LNCaP clone FGC (cell line): ENCODE measurements around the gene RAC3.

Source experiments
- DNase-seq: peaks from one replicate; pipeline ENCODE4 v3.0.0-alpha.2; 2011; ENCODE audit warnings: low read depth
- H3K4me3 ChIP-seq: 2 replicates; pipeline ENCODE4 v1.5.1; 2011; ENCODE audit warnings: mild to moderate bottlenecking, low read depth, low read length, control low read depth
- CTCF ChIP-seq: IDR thresholded peaks from 2 replicates; pipeline ENCODE4 v1.5.1; 2012; ENCODE audit warnings: mild to moderate bottlenecking; ENCODE audit not compliant: control insufficient read depth, insufficient read depth; ENCODE audit errors: extremely low read depth

Gene RAC3

GRCh38 chr17:82054351-82055022 is 23.0 kb downstream of the RAC3 start:
- no peak for DNase-seq
- no peak overlapping the region for H3K4me3 ChIP-seq
- no peak for TF ChIP-seq CTCF

GRCh38 chr17:82055023-82055964 is 23.8 kb downstream of the RAC3 start:
- no peak overlapping the region for H3K4me3 ChIP-seq
- DNase-seq, result no peak
- no peak for TF ChIP-seq CTCF

GRCh38 chr17:82055965-82056728 is 24.7 kb downstream of the RAC3 start:
- no peak overlapping the region for H3K4me3 ChIP-seq
- no peak for TF ChIP-seq CTCF
- no peak for DNase-seq

GRCh38 chr17:82056729-82057621 is 25.5 kb downstream of the RAC3 start:
- TF ChIP-seq CTCF, result no peak
- no peak for DNase-seq
- no peak overlapping the region for H3K4me3 ChIP-seq

- no peak for DNase-seq
- no peak for TF ChIP-seq CTCF
Measured at GRCh38 chr17:82058230-82058854, 26.9 kb downstream of the RAC3 start.

More at GRCh38 chr17:82058230-82058854, 26.9 kb downstream of the RAC3 start:
- H3K4me3 ChIP-seq, result no peak overlapping the region
